ENCODE measurements around the gene DPYSL4. TPM values are rescaled to one million over a fixed set of nuclear protein-coding genes. Genes with fewer than 3 reads are reported as not detected.

Gene DPYSL4
- total RNA-seq, 1 donor from 2014 or later = 33.8 TPM

DNA sequence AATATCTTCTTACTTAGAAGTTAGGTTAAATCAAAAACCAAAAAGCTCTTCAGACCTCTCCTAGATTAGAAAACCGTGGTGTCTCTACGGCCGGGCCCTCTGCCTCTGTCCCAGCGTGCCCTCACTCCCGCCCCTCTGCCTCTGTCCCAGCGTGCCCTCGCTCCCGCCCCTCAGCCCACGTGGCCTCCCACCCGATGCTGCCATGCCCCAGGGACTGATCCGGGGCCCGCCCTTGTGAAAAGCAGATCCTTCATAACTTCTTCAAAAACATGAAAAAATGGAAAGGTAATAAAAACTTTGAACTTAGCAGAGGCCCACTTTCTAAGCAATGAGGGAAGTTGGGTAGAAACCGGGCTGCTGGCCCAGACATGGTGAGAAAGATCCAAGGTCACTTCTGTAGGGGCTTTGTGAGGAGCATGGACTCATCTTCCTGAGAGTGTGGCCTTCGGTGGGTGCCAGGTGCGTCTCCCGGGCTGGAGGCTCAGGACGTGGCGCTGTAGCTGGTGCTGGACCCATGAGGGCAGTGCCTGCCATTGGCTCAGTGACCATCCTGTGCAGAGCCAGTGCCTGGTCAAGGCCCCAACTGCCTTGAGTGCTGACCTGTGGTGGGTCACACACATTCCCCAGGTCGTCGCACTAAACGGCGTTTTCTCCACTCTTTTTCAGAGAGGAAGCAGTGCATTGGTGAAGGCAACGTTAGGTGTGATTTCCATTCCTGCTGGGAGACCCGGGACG lies 4.9 kb upstream of the DPYSL4 start:
- Mint-ChIP-seq H3K4me1 (ENCODE audit: unreplicated experiment) (peaks cover 4% of the 10 kb centered on the region), H3K9me3 (ENCODE audit: unreplicated experiment) (no peaks in the 10 kb centered on the region), H3K27ac (ENCODE audit: unreplicated experiment) (no peak overlapping the region), H3K36me3 (ENCODE audit: unreplicated experiment) (peaks cover 2% of the 10 kb centered on the region), H3K27me3 (ENCODE audit: unreplicated experiment) (peaks cover 41% of the 10 kb centered on the region), H3K4me3 (ENCODE audit: unreplicated experiment) (no peak overlapping the region)
- no peak for TF ChIP-seq CTCF (IDR thresholded peaks at IDR 0.05)
- DNase-seq (ENCODE audit: extremely low spot score, unreplicated experiment) = no peak

GRCh38 chr10:132182591-132182990 lies 4.2 kb upstream of the DPYSL4 start:
- Mint-ChIP-seq H3K27ac (ENCODE audit: unreplicated experiment) (no peak overlapping the region), H3K36me3 (ENCODE audit: unreplicated experiment) (peaks cover 2% of the 10 kb centered on the region), H3K4me3 (ENCODE audit: unreplicated experiment) (no peak overlapping the region), H3K27me3 (ENCODE audit: unreplicated experiment) (peaks cover 37% of the 10 kb centered on the region), H3K4me1 (ENCODE audit: unreplicated experiment) (peaks cover 4% of the 10 kb centered on the region), H3K9me3 (ENCODE audit: unreplicated experiment) (no peaks in the 10 kb centered on the region)
- DNase-seq (ENCODE audit: extremely low spot score, unreplicated experiment) = no peak
- no peak for TF ChIP-seq CTCF (IDR thresholded peaks at IDR 0.05)

DNA sequence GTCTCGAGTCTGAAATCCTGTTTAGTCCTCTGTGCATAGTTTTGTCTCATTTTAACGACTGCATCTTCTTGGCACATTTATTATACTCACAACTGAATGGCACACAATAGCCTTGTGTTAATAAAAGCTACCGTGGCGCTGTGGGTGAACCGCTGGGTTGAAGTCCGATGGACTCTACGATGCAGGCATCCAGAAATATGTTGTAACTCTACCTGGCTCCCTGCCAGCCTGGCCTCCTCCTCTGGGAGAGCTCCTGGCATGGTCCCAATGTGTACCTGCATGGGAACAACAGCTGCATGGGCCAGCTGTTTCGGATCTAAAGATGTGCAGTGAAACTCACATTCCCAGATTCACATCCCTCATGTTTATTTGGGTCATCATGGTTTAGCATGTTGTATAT lies 3.7 kb upstream of the DPYSL4 start:
- Mint-ChIP-seq H3K4me3 (ENCODE audit: unreplicated experiment) (no peak overlapping the region), H3K27me3 (ENCODE audit: unreplicated experiment) (peaks cover 36% of the 10 kb centered on the region), H3K27ac (ENCODE audit: unreplicated experiment) (no peak overlapping the region), H3K4me1 (ENCODE audit: unreplicated experiment) (peaks cover 7% of the 10 kb centered on the region), H3K9me3 (ENCODE audit: unreplicated experiment) (no peaks in the 10 kb centered on the region), H3K36me3 (ENCODE audit: unreplicated experiment) (peaks cover 2% of the 10 kb centered on the region)
- no peak for DNase-seq (ENCODE audit: extremely low spot score, unreplicated experiment)
- no peak for TF ChIP-seq CTCF (IDR thresholded peaks at IDR 0.05)

GRCh38 chr10:132184816-132185593 lies 1.7 kb upstream of the DPYSL4 start:
- no peak for DNase-seq (ENCODE audit: extremely low spot score, unreplicated experiment)
- Mint-ChIP-seq H3K4me3 (ENCODE audit: unreplicated experiment) (peak overlapping the region; percentile 52), H3K27me3 (ENCODE audit: unreplicated experiment) (peaks cover 42% of the 10 kb centered on the region), H3K9me3 (ENCODE audit: unreplicated experiment) (no peaks in the 10 kb centered on the region), H3K4me1 (ENCODE audit: unreplicated experiment) (peaks cover 13% of the 10 kb centered on the region), H3K27ac (ENCODE audit: unreplicated experiment) (no peak overlapping the region), H3K36me3 (ENCODE audit: unreplicated experiment) (peaks cover 2% of the 10 kb centered on the region)
- no peak for TF ChIP-seq CTCF (IDR thresholded peaks at IDR 0.05)

All from osteocyte (in vitro differentiated cells).